RWPE1 (cell line): Measurements from ENCODE around the gene LNX1.

Experiments used
- CTCF ChIA-PET: fragments of 350-600 bp; sonication (Branson Sonifier 250); formaldehyde crosslinking; extraction: SDS; loops from one replicate; lab custom pipeline; 2021; lab: Yijun Ruan, JAX
- POLR2A ChIA-PET: fragments of 400-600 bp; formaldehyde crosslinking; extraction: SDS; loops from one replicate; lab custom pipeline; 2020; ENCODE audit warnings: antibody characterized with exemption; ENCODE audit not compliant: low non-redundant PET; lab: Yijun Ruan, JAX
- DNase-seq: peaks from one replicate; pipeline ENCODE4 v3.0.0; 2012; ENCODE audit warnings: low spot score
- H3K27ac ChIP-seq: fragments of 450-650 bp; 2 replicates; pipeline ENCODE4 v1.5.1; 2017
- TF ChIP-seq, protein P1 (sequence below): fragments of 450-650 bp; conservative IDR thresholded peaks from 2 replicates; pipeline ENCODE4 v1.5.1; 2017; ENCODE audit warnings: low read depth, mild to moderate bottlenecking

The LNX1 gene

DNA sequence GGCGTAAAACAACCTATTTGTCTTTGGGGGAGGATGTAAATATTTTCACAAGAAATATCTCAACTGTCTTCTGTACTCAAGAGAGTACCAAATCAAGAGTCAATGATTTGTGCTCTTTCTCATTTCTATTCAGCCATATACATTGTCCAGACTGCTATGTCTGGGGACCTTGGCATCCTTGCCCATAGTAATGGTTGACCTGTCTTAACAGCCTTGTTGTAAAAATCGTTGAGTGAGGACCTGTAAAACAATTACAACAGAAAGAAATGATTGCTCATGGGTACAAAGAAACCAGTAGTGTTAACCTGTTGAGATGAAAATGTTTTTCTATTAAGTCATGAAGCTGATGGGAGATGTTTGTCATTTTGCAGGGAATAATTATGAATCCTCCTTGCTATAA, 56.6 kb downstream of the LNX1 start:
- TF ChIP-seq, protein P1, sequence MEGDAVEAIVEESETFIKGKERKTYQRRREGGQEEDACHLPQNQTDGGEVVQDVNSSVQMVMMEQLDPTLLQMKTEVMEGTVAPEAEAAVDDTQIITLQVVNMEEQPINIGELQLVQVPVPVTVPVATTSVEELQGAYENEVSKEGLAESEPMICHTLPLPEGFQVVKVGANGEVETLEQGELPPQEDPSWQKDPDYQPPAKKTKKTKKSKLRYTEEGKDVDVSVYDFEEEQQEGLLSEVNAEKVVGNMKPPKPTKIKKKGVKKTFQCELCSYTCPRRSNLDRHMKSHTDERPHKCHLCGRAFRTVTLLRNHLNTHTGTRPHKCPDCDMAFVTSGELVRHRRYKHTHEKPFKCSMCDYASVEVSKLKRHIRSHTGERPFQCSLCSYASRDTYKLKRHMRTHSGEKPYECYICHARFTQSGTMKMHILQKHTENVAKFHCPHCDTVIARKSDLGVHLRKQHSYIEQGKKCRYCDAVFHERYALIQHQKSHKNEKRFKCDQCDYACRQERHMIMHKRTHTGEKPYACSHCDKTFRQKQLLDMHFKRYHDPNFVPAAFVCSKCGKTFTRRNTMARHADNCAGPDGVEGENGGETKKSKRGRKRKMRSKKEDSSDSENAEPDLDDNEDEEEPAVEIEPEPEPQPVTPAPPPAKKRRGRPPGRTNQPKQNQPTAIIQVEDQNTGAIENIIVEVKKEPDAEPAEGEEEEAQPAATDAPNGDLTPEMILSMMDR = no peak
- DNase-seq = no peak
- CTCF ChIA-PET = no interaction called here
- H3K27ac ChIP-seq = no peak overlapping the region
- POLR2A ChIA-PET = no interaction called here

DNA sequence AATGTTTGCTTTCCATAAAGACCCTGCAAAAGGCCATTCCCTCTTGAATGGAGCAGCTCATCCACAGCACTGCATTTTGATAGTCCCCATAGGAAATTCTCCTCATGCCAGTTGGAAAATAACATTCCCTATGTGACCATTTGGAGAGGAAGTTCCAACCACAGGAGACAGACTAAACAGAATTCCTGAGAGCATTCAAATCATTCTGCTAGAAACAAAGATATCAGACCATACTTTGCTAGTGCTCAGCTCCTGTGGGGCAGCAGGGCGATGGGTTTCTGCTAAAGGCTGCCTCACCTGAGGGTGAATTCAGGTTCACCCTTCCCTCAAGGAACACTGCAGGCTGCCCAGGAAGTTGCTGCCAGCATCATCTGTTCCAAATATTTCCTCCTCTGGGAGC, 58.8 kb downstream of the LNX1 start:
- DNase-seq = no peak
- POLR2A ChIA-PET = no interaction called here
- no peak overlapping the region for H3K27ac ChIP-seq
- TF ChIP-seq, protein P1 = no peak
- CTCF ChIA-PET = interaction anchor here (0.9 to 1.0 kb wide), 2 partner anchors 23 to 26 kb away, joined by 3 read pairs; no protein-coding TSS in a partner anchor

- DNase-seq = no peak
- ChIA-PET CTCF (no interaction called here), POLR2A (no interaction called here)
- H3K27ac ChIP-seq = no peak overlapping the region
- TF ChIP-seq, protein P1 = no peak
Measured at GRCh38 chr4:53531585-53532224, 59.6 kb downstream of the LNX1 start.

GRCh38 chr4:53529025-53529424, 62.3 kb downstream of the LNX1 start:
- no peak for DNase-seq
- no peak overlapping the region for H3K27ac ChIP-seq
- TF ChIP-seq, protein P1 = no peak
- ChIA-PET POLR2A (interaction anchor here (0.6 kb wide), 1 partner anchor 10 kb away, joined by 5 read pairs; no protein-coding TSS in a partner anchor), CTCF (interaction anchor here (0.6 kb wide), 1 partner anchor 69 kb away, joined by 3 read pairs; no protein-coding TSS in a partner anchor)

- no peak overlapping the region for H3K27ac ChIP-seq
- ChIA-PET POLR2A (no interaction called here), CTCF (no interaction called here)
- TF ChIP-seq, protein P1 = no peak
- no peak for DNase-seq
Measured at GRCh38 chr4:53527930-53528329, 63.4 kb downstream of the LNX1 start.

- CTCF ChIA-PET = no interaction called here
- DNase-seq = no peak
- TF ChIP-seq, protein P1 = no peak
- POLR2A ChIA-PET = no interaction called here
- H3K27ac ChIP-seq = no peak overlapping the region
Measured at GRCh38 chr4:53527326-53527725, 64.0 kb downstream of the LNX1 start.
